Spleen (tissue), 11 donors: ENCODE measurements around the gene RFC2. TPM values are rescaled to one million over a fixed set of nuclear protein-coding genes. Genes with fewer than 3 reads are reported as not detected.
A peak's percentile ranks its signal among the peaks of the same experiment; 100 is the strongest.

Experiments
- DNase-seq: peaks from one replicate; pipeline ENCODE4 v3.0.0-alpha.2; 2020
- H3K27ac ChIP-seq, 8 donors: fragments of 200-600 bp; sonication (generic) in 7 of 8; 1 replicate in 4 of 8; 2 replicates in 4 of 8; pipeline versions ENCODE4 v1.5.0 to v1.8.0; 2016 to 2021; ENCODE audit warnings: inconsistent platforms in 4 of 8, mild to moderate bottlenecking in 4 of 8, moderate library complexity in 1 of 8
- H3K27me3 ChIP-seq, 7 donors: fragments of 200-600 bp; sonication (generic) in 6 of 7; replicated peaks in 1 of 7; 1 replicate in 4 of 7; 2 replicates in 3 of 7; pipeline versions ENCODE4 v1.5.0 to v1.8.0; 2016 to 2021; ENCODE audit warnings: inconsistent platforms in 3 of 7, mild to moderate bottlenecking in 1 of 7
- H3K36me3 ChIP-seq, 6 donors: fragments of 200-600 bp; sonication (generic) in 5 of 6; 1 replicate in 4 of 6; 2 replicates in 2 of 6; pipeline versions ENCODE4 v1.5.0 to v1.8.0; 2016 to 2021; ENCODE audit warnings: inconsistent platforms in 2 of 6
- H3K4me1 ChIP-seq, 6 donors: fragments of 200-600 bp; sonication (generic) in 5 of 6; 1 replicate in 3 of 6; 2 replicates in 3 of 6; pipeline versions ENCODE4 v1.5.0 to v1.8.0; 2016 to 2021; ENCODE audit warnings: inconsistent platforms in 3 of 6
- H3K4me3 ChIP-seq, 8 donors: fragments of 200-600 bp; sonication (generic) in 7 of 8; 1 replicate in 4 of 8; 2 replicates in 4 of 8; pipeline versions ENCODE4 v1.5.0 to v1.8.0; 2016 to 2021; ENCODE audit warnings: inconsistent platforms in 4 of 8, mild to moderate bottlenecking in 4 of 8, moderate library complexity in 2 of 8
- H3K9me3 ChIP-seq, 8 donors: fragments of 200-600 bp; sonication (generic) in 7 of 8; 1 replicate in 4 of 8; 2 replicates in 4 of 8; pipeline versions ENCODE4 v1.5.0 to v1.8.0; 2016 to 2021; ENCODE audit warnings: inconsistent platforms in 4 of 8
- POLR2A ChIP-seq, 3 donors: fragments of 450-650 bp; IDR thresholded peaks; one replicate each; pipeline ENCODE4 v1.5.1; 2017; ENCODE audit warnings: antibody characterized with exemption in 3 of 3, mild to moderate bottlenecking in 1 of 3
- POLR2AphosphoS5 ChIP-seq, 3 donors: sonication (generic); formaldehyde crosslinking; IDR thresholded peaks; one replicate each; pipeline ENCODE4 v1.5.1; 2017; ENCODE audit warnings: antibody characterized with exemption in 3 of 3
- WGBS, 5 donors: extraction: QIAGEN DNeasy Blood & Tissue Kit in 3 of 5; methylation state at CpG; one replicate each; pipeline versions ENCODE4 v1.1.5 to v1.1.7; 2013 to 2018; 5-methylcytosine and 5-hydroxymethylcytosine counted together
- intact Hi-C: fragments of 100-400 bp; cut with DNase I; formaldehyde crosslinking; loops from one replicate; pipeline ENCODE4 v1.15.0; 2023; ENCODE audit warnings: low total_unique reads
- polyA plus RNA-seq, 3 donors: library from polyadenylated mRNA; stranded (reverse); fragments of 200-250 nt; gene quantifications; one replicate each; pipeline ENCODE4 v1.2.1, GENCODE V29; 2013
- total RNA-seq, 7 donors: library from RNA; depleted of rRNA in 3 of 7; stranded (reverse); fragments of >200 nt in 3 of 7; fragmentation: NEBNext Ultra II Directional in 4 of 7; extraction: Animal tissue kit (Norgen Biotek cat#: 25700) in 4 of 7; gene quantifications; one replicate each; pipeline versions ENCODE4 v1.1.0 to v1.2.1, GENCODE V29; 2016 to 2021
- TF ChIP-seq, protein P1 (sequence below), 11 experiments: fragments of 200-600 bp in 7 of 11; fragments of 450-650 bp in 4 of 11; sonication (generic) in 4 of 11; IDR thresholded peaks in 8 of 11; conservative IDR thresholded peaks in 3 of 11; 1 replicate in 7 of 11; 2 replicates in 4 of 11; pipeline versions ENCODE4 v1.4.0 to v1.8.0; 2016 to 2021; ENCODE audit warnings: antibody characterized with exemption in 11 of 11, inconsistent platforms in 4 of 11, mild to moderate bottlenecking in 1 of 11
- donor health status: healthy with polysubstance abuse.
- donor health status: DM: no; HTN: no; CAD: no; lungs with moderate emphysema.
- donor health status: DM: no; HTN: no; CAD: no.
- donor health status: Bipolar disorder and iron deficiency.
- donor health status: healthy.
- donor health status: DM: no; HTN: no; CAD: no.
- donor health status: DM: yes; HTN: yes; CAD: no.

RFC2 gene
- total and polyA plus RNA-seq, 10 donors = 7.5 to 25.0 (median 19.9) TPM

DNA sequence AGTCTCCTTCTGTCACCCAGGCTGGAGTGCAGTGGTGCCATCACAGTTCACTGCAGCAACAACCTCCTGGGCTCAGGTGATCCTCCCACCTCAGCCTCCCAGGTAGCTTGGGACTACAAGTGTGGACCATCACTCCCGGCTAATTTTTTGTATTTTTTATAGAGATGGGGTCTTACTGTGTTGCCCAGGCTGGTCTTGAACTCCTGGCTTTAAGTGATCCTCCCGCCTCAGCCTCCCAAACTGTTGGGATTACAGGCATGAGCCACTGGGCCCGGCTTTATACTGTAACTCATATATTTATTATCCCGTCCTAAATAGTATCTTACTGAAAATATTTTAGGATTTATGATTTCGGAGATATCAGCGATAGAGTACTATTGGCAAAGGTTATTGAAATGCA, 69.2 kb downstream of the RFC2 start:
- H3K4me1 ChIP-seq = peaks cover 65 to 93% (median 84%) of the 10 kb centered on the region in 6 donors
- 87 to 91% (median 89%) methylated on average over 6 of the region's 6 CpGs for WGBS, 5 donors
- peak overlapping the region in 5 of 8 donors; percentile 19 to 56 (median 48) for H3K27ac ChIP-seq
- no peak for TF ChIP-seq POLR2A (IDR thresholded peaks at IDR 0.05)
- TF ChIP-seq POLR2AphosphoS5 (IDR thresholded peaks at IDR 0.05) = no peak
- TF ChIP-seq, protein P1, sequence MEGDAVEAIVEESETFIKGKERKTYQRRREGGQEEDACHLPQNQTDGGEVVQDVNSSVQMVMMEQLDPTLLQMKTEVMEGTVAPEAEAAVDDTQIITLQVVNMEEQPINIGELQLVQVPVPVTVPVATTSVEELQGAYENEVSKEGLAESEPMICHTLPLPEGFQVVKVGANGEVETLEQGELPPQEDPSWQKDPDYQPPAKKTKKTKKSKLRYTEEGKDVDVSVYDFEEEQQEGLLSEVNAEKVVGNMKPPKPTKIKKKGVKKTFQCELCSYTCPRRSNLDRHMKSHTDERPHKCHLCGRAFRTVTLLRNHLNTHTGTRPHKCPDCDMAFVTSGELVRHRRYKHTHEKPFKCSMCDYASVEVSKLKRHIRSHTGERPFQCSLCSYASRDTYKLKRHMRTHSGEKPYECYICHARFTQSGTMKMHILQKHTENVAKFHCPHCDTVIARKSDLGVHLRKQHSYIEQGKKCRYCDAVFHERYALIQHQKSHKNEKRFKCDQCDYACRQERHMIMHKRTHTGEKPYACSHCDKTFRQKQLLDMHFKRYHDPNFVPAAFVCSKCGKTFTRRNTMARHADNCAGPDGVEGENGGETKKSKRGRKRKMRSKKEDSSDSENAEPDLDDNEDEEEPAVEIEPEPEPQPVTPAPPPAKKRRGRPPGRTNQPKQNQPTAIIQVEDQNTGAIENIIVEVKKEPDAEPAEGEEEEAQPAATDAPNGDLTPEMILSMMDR (IDR thresholded peaks at IDR 0.05 in 8 of 11, conservative IDR thresholded peaks at IDR 0.05 in 3 of 11) = no peak
- peaks cover 0 to 81% (median 38%) of the 10 kb centered on the region in 6 donors for H3K36me3 ChIP-seq
- no peaks in the 10 kb centered on the region for H3K9me3 ChIP-seq
- DNase-seq = no peak
- intact Hi-C loops = no loop called here
- H3K27me3 ChIP-seq = no peaks in the 10 kb centered on the region
- no peak overlapping the region for H3K4me3 ChIP-seq

DNA sequence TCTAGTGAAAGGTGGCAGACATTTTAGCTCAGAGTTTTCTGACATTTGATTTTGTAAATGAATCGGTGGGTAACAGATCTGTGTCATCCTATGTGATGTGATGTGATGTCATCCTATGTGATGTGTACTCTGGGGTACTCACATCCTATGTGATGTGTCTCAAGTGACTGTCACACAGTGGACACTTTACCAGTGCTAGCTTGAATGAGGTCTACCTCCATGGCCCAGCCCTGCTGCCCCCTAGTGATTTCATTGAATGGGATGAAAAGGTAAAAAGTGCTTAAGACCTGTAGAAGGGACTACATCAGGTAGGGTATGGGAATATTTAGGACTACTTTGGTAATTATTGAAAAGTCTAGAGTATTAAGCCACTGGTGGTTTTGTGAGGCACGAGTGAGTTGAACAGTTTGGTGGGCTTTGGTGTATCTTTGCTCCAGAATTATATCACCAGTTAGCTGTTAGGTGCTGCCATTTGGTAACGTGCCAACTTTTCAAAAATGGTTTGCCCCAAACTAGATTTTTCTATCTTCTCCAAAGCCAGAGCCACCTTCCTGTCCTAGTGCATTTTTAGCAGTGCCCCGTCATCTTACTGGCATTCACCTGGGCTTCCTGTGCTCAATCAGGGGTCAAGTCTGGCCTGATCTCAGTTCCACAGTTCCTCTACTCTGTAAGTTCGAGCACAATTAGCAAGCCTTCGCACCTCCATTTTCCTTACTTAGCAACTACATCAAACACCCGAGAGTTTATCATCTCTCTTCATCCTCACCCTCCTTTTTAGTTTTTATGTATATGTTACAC, 70.3 kb downstream of the RFC2 start:
- no peak for TF ChIP-seq POLR2AphosphoS5 (IDR thresholded peaks at IDR 0.05)
- TF ChIP-seq, protein P1 (IDR thresholded peaks at IDR 0.05 in 8 of 11, conservative IDR thresholded peaks at IDR 0.05 in 3 of 11) = peak in 2 of 11 experiments; percentile 11 to 23
- no peak for TF ChIP-seq POLR2A (IDR thresholded peaks at IDR 0.05)
- Histone ChIP-seq H3K36me3 (peaks cover 0 to 81% (median 31%) of the 10 kb centered on the region in 6 donors), H3K4me1 (peaks cover 73 to 100% (median 96%) of the 10 kb centered on the region in 6 donors), H3K4me3 (no peak overlapping the region), H3K27me3 (no peaks in the 10 kb centered on the region), H3K9me3 (no peaks in the 10 kb centered on the region), H3K27ac (peak overlapping the region in 5 of 8 donors; percentile 9 to 56 (median 53))
- DNase-seq = no peak
- 43 to 51% (median 47%) methylated on average over 7 of the region's 7 CpGs for WGBS, 5 donors
- intact Hi-C loops = no loop called here

DNA sequence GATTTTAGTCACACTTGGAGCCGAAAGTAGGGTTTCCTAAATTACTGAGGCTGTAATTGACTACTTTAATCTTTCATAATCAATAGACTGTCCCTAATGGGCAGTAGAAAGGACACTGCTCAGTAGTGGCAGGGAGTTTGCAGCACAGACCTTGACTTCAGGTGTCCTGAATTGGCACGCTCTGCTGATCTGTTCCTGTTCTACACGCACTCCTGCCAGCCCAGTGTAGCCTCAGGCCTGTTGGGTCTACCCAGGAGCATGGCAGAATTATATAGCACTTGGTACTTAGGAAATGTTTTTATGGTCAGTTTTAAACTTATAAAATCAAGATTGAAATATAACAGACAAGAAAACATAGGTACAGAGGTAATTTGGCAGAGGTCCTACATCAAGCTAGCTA, 71.1 kb downstream of the RFC2 start:
- Histone ChIP-seq H3K4me1 (peaks cover 80 to 100% (median 100%) of the 10 kb centered on the region in 6 donors), H3K9me3 (no peaks in the 10 kb centered on the region), H3K4me3 (no peak overlapping the region), H3K36me3 (peaks cover 0 to 81% (median 25%) of the 10 kb centered on the region in 6 donors), H3K27me3 (no peaks in the 10 kb centered on the region), H3K27ac (peak overlapping the region in 5 of 8 donors; percentile 9 to 56 (median 53))
- intact Hi-C loops = no loop called here
- DNase-seq = no peak
- TF ChIP-seq, protein P1 (IDR thresholded peaks at IDR 0.05 in 8 of 11, conservative IDR thresholded peaks at IDR 0.05 in 3 of 11) = no peak
- no peak for TF ChIP-seq POLR2A (IDR thresholded peaks at IDR 0.05)
- TF ChIP-seq POLR2AphosphoS5 (IDR thresholded peaks at IDR 0.05) = no peak
- WGBS, 5 donors = 45 to 67% (median 58%) methylated on average over 3 of the region's 3 CpGs

DNA sequence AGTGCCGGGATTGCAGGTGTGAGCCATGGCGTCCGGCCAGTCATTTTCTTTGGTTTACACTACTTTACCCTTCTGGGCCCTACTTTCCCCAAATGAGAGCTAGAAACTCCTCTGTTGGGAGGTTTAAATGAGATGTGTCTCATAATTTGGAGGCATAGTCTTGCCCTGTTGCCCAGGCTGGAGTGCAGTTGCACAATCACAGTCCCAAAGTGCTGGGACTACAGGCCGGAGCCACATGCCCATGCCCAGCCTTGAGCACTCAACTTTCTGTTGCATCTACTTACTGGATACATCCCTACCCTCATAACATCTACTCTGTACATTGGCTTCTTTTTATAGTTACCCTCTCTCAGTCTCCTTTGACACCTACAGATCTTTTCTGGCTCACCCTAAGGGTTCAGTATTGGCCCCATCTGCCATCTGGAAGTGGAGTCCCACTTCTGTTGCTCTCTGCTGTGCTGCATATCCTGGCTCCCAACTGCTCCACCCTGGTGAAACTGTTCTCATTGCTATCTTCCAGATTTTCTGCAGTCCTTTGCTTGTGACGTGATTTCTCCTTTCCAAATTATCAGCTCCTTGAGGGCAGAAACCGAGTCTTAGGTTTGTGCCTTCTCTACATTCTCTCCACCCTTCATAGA, 71.6 kb downstream of the RFC2 start:
- Histone ChIP-seq H3K9me3 (no peaks in the 10 kb centered on the region), H3K27me3 (no peaks in the 10 kb centered on the region), H3K4me3 (no peak overlapping the region), H3K4me1 (peaks cover 85 to 100% (median 100%) of the 10 kb centered on the region in 6 donors), H3K36me3 (peaks cover 0 to 81% (median 20%) of the 10 kb centered on the region in 6 donors), H3K27ac (peak overlapping the region in 4 of 8 donors; percentile 9 to 56 (median 36))
- WGBS, 5 donors = 76 to 87% (median 78%) methylated on average over 6 of the region's 6 CpGs
- intact Hi-C loops = no loop called here
- TF ChIP-seq, protein P1 (IDR thresholded peaks at IDR 0.05 in 8 of 11, conservative IDR thresholded peaks at IDR 0.05 in 3 of 11) = no peak
- no peak for TF ChIP-seq POLR2A (IDR thresholded peaks at IDR 0.05)
- TF ChIP-seq POLR2AphosphoS5 (IDR thresholded peaks at IDR 0.05) = no peak
- DNase-seq = no peak
